ENCODE measurements around the gene AP3B1.

GRCh38 chr5:77957931-77958521, 336.5 kb downstream of the AP3B1 start:
- no peak for TF ChIP-seq CTCF (IDR thresholded peaks at IDR 0.05)
- no peak for TF ChIP-seq MAX (CRISPR knock-in tag; IDR thresholded peaks at IDR 0.05)
- TF ChIP-seq HMGXB4 (CRISPR knock-in tag; IDR thresholded peaks at IDR 0.05) = no peak
- TF ChIP-seq TCF7 (CRISPR knock-in tag; IDR thresholded peaks at IDR 0.05; ENCODE audit: low read depth) = no peak
- no peak for TF ChIP-seq ZNF532 (CRISPR knock-in tag; IDR thresholded peaks at IDR 0.05; ENCODE audit: borderline replicate concordance)
- TF ChIP-seq CDX4 (CRISPR knock-in tag; IDR thresholded peaks at IDR 0.05; ENCODE audit: borderline replicate concordance) = no peak
- no peak for TF ChIP-seq CREB1 (CRISPR knock-in tag; IDR thresholded peaks at IDR 0.05)
- TF ChIP-seq ZNF317 (CRISPR knock-in tag; IDR thresholded peaks at IDR 0.05; ENCODE audit: borderline replicate concordance, low read depth) = no peak
